AG04450 (cell line): ENCODE results near the gene EMP3. TPM values are rescaled to one million over a fixed set of nuclear protein-coding genes. Genes with fewer than 3 reads are reported as not detected.

Experiments used
- CTCF ChIA-PET: fragments of 300-600, 350-600 bp; formaldehyde crosslinking; extraction: SDS; loops from one replicate; lab custom pipeline; 2022; ENCODE audit warnings: antibody characterized with exemption, inconsistent platforms; lab: Charles Lee
- POLR2A ChIA-PET: fragments of 350-600 bp; formaldehyde crosslinking; extraction: SDS; loops from one replicate; lab custom pipeline; 2021; ENCODE audit warnings: antibody characterized with exemption, inconsistent platforms; lab: Yijun Ruan, JAX
- DNase-seq: peaks from one replicate; pipeline ENCODE4 v3.0.0-alpha.2; 2011; ENCODE audit warnings: low read depth, low spot score
- H3K27ac ChIP-seq: one replicate; pipeline ENCODE4 v1.5.1; 2012; ENCODE audit warnings: low read depth, low read length, control low read depth
- H3K27me3 ChIP-seq: one replicate; pipeline ENCODE4 v1.6.0; 2012; ENCODE audit warnings: low read length; ENCODE audit not compliant: control insufficient read depth, insufficient read depth
- H3K4me3 ChIP-seq: 2 replicates; pipeline ENCODE4 v1.5.1; 2011; ENCODE audit warnings: mild to moderate bottlenecking, low read depth, low read length, control low read depth
- H3K9me3 ChIP-seq: 2 replicates; pipeline ENCODE4 v1.5.1; 2012; ENCODE audit warnings: low read length; ENCODE audit not compliant: control insufficient read depth, insufficient read depth
- polyA plus RNA-seq: library from polyadenylated mRNA; depleted of rRNA; stranded (reverse); fragments of >200 nt; gene quantifications from 2 replicates; pipeline ENCODE4 v1.2.3, GENCODE V29; 2011
- TF ChIP-seq, protein P1 (sequence below): IDR thresholded peaks from 2 replicates; pipeline ENCODE4 v1.5.1; 2011; ENCODE audit warnings: low read depth, low read length, control low read depth, inconsistent platforms

The EMP3 gene
- polyA plus RNA-seq, 1 experiment: 227 TPM

DNA sequence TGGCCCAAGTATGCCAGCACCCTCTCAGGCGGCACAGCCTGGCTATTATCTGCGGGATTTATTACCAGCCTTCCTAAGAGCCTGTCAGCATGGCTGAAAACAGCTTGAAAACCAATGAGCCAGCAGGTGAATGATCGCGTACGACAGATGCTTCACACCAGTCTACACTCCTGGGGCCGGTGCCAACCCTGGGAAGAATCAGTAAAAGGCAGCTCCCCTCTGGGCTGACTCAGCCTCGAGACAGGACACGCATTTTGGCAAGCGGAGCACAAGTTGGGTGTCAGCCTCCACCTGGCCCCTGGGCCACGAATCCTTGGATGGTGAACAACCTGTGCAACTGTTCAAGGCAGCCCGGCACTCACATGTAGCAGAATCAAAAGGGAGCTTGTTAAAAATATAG lies 15.6 kb downstream of the EMP3 start:
- no peak for DNase-seq
- ChIA-PET POLR2A (no interaction called here), CTCF (interaction anchor here (0.6 to 1.5 kb wide), 3 partner anchors 10 to 94 kb away, joined by 3 to 10 read pairs (median 5); no protein-coding TSS in a partner anchor)
- no peaks in the 10 kb centered on the region for H3K27me3 ChIP-seq
- H3K4me3 ChIP-seq: no peak overlapping the region
- TF ChIP-seq, protein P1, sequence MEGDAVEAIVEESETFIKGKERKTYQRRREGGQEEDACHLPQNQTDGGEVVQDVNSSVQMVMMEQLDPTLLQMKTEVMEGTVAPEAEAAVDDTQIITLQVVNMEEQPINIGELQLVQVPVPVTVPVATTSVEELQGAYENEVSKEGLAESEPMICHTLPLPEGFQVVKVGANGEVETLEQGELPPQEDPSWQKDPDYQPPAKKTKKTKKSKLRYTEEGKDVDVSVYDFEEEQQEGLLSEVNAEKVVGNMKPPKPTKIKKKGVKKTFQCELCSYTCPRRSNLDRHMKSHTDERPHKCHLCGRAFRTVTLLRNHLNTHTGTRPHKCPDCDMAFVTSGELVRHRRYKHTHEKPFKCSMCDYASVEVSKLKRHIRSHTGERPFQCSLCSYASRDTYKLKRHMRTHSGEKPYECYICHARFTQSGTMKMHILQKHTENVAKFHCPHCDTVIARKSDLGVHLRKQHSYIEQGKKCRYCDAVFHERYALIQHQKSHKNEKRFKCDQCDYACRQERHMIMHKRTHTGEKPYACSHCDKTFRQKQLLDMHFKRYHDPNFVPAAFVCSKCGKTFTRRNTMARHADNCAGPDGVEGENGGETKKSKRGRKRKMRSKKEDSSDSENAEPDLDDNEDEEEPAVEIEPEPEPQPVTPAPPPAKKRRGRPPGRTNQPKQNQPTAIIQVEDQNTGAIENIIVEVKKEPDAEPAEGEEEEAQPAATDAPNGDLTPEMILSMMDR: no peak
- H3K27ac ChIP-seq: no peak overlapping the region
- no peaks in the 10 kb centered on the region for H3K9me3 ChIP-seq

DNA sequence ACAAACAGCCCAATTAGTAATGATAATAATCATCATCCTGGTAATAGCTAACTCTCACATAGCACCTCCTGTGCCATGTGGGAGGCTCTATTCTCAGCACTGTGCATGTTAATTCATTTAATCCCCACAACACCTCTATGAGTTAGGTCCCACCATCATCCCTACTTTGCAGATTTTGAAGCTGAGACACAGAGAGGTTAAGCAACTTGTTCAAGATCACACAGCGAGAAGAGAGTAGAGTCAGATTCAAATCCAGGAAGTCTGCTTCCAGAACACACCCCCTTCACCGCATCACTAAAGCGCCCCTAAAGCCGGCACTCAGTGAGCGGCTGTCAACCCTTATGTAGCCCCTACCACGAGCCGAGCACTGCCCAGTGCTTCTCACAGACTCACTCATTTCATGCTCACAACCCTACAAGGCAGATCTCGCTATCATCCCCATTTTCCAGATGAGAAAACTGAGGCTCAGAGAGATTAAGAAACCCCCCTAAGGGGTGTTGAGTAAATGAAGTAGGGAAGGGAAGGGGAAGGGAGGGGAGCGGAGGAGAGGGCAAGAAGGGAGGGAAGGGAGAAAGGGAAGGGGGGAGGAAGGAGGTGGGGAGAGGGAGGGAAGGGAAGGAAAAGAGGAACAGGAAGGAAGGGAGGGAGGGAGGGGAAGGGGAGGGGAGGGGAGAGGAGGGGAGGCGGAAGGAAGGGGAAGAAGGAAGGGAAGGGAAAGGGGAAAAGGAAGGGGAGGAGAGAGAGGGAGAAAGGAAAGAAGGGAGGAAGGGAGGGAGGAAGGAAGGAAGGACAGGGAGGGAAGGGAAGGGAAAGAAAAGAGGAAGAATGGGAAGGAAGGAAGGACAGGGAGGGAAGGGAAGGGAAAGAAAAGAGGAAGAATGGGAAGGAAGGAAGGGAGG lies 16.4 kb downstream of the EMP3 start:
- no peak overlapping the region for H3K27ac ChIP-seq
- no peak overlapping the region for H3K4me3 ChIP-seq
- no peaks in the 10 kb centered on the region for H3K9me3 ChIP-seq
- CTCF ChIA-PET: interaction anchor here (0.6 to 1.5 kb wide), 4 partner anchors 9 to 95 kb away, joined by 3 to 10 read pairs (median 4); no protein-coding TSS in a partner anchor
- no peak for DNase-seq
- TF ChIP-seq, protein P1: no peak
- POLR2A ChIA-PET: no interaction called here
- no peaks in the 10 kb centered on the region for H3K27me3 ChIP-seq

DNA sequence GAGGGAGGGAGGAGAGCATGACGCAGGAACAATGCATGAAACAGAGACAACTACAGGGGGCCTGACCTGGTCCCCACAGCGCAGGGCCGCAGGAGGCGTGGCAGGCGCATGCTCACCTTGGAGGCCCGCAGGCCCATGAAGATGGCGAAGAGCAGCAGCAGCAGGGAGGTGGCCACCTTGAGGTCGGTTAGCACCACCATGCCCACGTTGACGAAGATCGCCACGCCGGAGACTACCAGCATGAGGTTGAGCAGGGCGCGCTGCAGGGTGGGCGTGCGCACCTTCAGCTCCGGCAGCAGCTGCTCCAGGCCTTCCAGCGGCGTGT lies 17.0 kb downstream of the EMP3 start:
- CTCF ChIA-PET: no interaction called here
- DNase-seq: no peak

DNA sequence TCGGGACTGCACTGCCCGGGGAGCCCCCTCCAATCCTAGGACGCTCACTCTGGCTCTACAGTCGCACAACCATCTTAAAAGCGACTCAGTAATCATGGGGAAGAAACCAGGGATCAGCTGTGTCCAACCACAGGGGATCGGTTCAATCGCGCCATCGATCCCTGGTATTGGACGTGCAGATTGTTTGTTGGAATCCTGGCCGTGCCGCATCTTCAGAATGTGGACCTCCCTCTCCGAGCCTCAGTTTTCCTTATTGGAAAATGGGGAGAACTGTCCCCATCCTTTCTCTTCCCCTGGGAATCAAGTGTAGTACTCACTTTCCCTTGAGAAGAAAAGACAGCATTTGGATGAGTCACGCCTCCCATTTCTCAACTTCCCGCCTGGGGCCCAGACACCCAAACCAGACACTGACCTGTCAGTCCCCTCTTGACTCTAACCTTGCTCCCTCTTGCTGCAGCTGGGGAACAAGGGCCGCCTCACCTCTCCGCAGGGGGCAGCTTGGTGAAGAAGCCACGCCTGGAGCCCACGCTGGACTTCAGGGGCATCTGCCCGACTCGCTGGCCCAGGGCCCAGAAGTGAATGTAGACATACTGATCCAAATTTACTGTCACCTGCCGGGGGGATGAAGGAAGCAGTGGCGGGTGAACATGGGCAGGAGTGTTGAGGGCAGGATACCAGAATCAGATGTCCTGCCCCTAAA lies 17.6 kb downstream of the EMP3 start:
- CTCF ChIA-PET: no interaction called here
- POLR2A ChIA-PET: no interaction called here
- TF ChIP-seq, protein P1: no peak
- no peaks in the 10 kb centered on the region for H3K9me3 ChIP-seq
- no peak overlapping the region for H3K27ac ChIP-seq
- H3K27me3 ChIP-seq: no peaks in the 10 kb centered on the region
- no peak overlapping the region for H3K4me3 ChIP-seq
- DNase-seq: no peak

More for the DNA sequence above, 17.0 kb downstream of the EMP3 start:
- Histone ChIP-seq H3K27me3 (no peaks in the 10 kb centered on the region), H3K4me3 (no peak overlapping the region), H3K27ac (no peak overlapping the region), H3K9me3 (no peaks in the 10 kb centered on the region)
- TF ChIP-seq, protein P1: no peak
- POLR2A ChIA-PET: no interaction called here

DNA sequence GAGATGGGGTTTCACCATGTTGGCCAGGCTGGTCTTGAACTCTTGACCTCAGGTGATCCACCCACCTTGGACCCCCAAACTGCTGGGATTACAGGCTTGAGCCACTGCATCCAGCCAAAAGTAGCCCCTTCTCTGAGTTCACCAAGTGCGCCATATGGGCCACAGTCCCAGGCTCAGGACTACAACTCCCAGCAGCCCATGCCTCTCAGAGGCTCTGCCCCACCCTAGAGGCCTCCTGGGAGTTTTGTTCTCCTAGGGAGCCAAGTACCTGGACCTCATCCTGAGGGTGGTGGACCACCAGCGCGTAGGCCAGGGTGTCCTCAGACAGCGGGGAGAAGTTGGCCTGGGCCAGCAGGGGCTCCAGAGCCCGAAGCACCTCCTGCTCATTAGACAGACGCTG lies 19.5 kb downstream of the EMP3 start:
- TF ChIP-seq, protein P1: no peak
- H3K4me3 ChIP-seq: no peak overlapping the region
- no peak overlapping the region for H3K27ac ChIP-seq
- ChIA-PET POLR2A (no interaction called here), CTCF (interaction anchor here (1.2 kb wide), 1 partner anchor 10 kb away, joined by 3 read pairs; no protein-coding TSS in a partner anchor)
- no peak for DNase-seq
- no peaks in the 10 kb centered on the region for H3K9me3 ChIP-seq
- no peaks in the 10 kb centered on the region for H3K27me3 ChIP-seq
